ENCODE results near the gene CENPA.
"Not testable (repeated sequence)": the region's sequence is repeated elsewhere in the genome, so short reads cannot be mapped to it uniquely, and the experiment has no call there.

Gene CENPA

DNA sequence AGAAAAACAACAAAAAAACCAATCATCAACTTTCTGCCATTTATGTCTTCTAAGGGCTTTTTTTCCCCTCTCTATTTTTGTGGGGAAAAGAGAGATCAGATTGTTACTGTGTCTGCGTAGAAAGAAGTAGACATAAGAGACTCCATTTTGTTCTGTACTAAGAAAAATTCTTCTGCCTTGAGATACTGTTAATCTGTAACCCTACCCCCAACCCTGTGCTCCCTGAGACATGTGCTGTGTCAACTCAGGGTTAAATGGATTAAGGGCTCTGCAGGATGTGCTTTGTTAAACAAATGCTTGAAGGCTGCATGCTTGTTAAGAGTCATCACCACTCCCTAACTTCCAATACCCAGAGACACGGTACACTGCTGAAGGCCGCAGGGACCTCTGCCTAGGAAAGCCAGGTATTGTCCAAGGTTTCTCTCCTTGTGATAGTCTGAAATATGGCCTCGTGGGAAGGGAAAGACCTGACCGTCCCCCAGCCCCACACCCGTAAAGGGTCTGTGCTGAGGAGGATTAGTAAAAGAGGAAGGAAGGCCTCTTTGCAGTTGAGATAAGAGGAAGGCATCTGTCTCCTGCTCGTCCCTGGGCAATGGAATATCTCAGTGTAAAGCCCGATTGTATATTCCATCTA, 36.0 kb upstream of the CENPA start:
- H3K4me1 ChIP-seq (ENCODE audit: insufficient read depth, low read length) = peaks cover 24% of the 10 kb centered on the region
- peak overlapping the region; percentile 54; the same call in 1 of the 2 replicates for H3K4me3 ChIP-seq (ENCODE audit: low read length)
- not testable (repeated sequence) for H3K27ac ChIP-seq (ENCODE audit: low read length); H3K9me3 ChIP-seq (ENCODE audit: insufficient read depth, low read depth, low read length); H3K36me3 ChIP-seq (ENCODE audit: insufficient read depth, low read depth, low read length)
- peak overlapping the region; percentile 56; the same call in 1 of the 2 replicates for H3K9ac ChIP-seq (ENCODE audit: low read depth, low read length)
- peaks cover 33% of the 10 kb centered on the region; the same call in 1 of the 2 replicates for H3K27me3 ChIP-seq (ENCODE audit: insufficient read depth, low read length)

DNA sequence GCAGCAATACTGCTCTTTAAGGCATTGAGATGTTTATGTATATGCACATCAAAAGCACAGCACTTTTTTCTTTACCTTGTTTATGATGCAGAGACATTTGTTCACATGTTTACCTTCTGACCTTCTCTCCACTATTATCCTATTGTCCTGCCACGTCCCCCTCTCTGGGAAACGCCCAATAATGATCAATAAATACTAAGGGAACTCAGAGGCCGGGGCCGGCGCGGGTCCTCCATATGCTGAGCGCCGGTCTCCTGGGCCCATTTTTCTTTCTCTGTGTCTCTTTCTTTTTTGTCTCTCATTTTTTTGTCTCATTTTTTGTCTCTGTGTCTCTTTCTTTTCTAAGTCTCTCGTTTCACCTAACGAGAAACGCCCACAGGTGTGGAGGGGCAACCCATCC, 35.4 kb upstream of the CENPA start:
- H3K4me3 ChIP-seq (ENCODE audit: low read length) = peak overlapping the region; percentile 54; the same call in 1 of the 2 replicates
- H3K9me3 ChIP-seq (ENCODE audit: insufficient read depth, low read depth, low read length); H3K36me3 ChIP-seq (ENCODE audit: insufficient read depth, low read depth, low read length); H3K27ac ChIP-seq (ENCODE audit: low read length): not testable (repeated sequence)
- peaks cover 30% of the 10 kb centered on the region for H3K4me1 ChIP-seq (ENCODE audit: insufficient read depth, low read length)
- H3K27me3 ChIP-seq (ENCODE audit: insufficient read depth, low read length) = peaks cover 33% of the 10 kb centered on the region; the same call in 1 of the 2 replicates
- 0 out of 2 replicates have a peak overlapping the region, but pooled peaks have one; percentile 56 for H3K9ac ChIP-seq (ENCODE audit: low read depth, low read length)

DNA sequence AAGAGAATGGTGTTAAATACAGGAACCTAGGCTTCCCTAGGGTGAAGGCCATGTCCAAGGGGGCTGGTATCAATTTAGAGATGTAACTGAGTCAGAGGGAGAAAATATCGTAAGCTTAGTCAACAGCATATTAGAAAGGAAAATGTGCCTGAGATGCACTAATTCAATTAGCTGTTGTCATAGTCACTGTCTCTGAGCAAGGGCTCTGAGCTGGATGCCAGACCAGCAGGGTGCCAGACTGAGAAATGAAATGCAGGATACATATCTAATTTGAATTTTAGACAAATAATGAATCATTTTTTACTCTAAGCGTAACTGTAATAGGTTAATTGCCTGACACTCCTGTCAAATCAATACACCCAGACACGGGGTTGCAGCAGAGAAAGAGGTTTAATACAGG, 33.2 kb upstream of the CENPA start:
- Histone ChIP-seq H3K4me3 (ENCODE audit: low read length) (no peak overlapping the region), H3K27ac (ENCODE audit: low read length) (no peak overlapping the region), H3K4me1 (ENCODE audit: insufficient read depth, low read length) (peaks cover 37% of the 10 kb centered on the region), H3K27me3 (ENCODE audit: insufficient read depth, low read length) (peaks cover 33% of the 10 kb centered on the region; the same call in 1 of the 2 replicates), H3K9ac (ENCODE audit: low read depth, low read length) (no peak overlapping the region), H3K36me3 (ENCODE audit: insufficient read depth, low read depth, low read length) (no peaks in the 10 kb centered on the region), H3K9me3 (ENCODE audit: insufficient read depth, low read depth, low read length) (peaks cover 6% of the 10 kb centered on the region)

DNA sequence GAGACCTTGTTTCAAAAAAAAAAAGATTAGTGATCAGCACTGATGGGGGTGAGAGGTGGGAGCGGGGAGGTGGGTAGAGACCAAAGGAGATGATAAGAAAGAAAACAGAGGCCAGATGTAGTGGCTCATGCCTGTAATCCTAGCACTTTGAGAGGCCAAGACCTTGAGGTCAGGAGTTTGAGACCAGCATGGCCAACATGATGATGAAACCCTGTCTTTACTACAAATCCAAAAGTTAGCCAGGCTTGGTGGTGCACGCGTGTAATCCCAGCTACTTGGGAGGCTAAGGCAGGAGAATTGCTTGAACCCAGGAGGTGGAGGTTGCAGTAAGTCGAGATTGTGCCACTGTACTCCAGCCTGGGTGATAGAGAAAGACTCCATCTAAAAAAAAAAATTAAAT, 31.3 kb upstream of the CENPA start:
- Histone ChIP-seq H3K9ac (ENCODE audit: low read depth, low read length) (no peak overlapping the region), H3K27ac (ENCODE audit: low read length) (no peak overlapping the region), H3K4me1 (ENCODE audit: insufficient read depth, low read length) (peaks cover 38% of the 10 kb centered on the region), H3K27me3 (ENCODE audit: insufficient read depth, low read length) (peaks cover 23% of the 10 kb centered on the region; the same call in 1 of the 2 replicates), H3K36me3 (ENCODE audit: insufficient read depth, low read depth, low read length) (no peaks in the 10 kb centered on the region), H3K9me3 (ENCODE audit: insufficient read depth, low read depth, low read length) (peaks cover 6% of the 10 kb centered on the region), H3K4me3 (ENCODE audit: low read length) (no peak overlapping the region)

DNA sequence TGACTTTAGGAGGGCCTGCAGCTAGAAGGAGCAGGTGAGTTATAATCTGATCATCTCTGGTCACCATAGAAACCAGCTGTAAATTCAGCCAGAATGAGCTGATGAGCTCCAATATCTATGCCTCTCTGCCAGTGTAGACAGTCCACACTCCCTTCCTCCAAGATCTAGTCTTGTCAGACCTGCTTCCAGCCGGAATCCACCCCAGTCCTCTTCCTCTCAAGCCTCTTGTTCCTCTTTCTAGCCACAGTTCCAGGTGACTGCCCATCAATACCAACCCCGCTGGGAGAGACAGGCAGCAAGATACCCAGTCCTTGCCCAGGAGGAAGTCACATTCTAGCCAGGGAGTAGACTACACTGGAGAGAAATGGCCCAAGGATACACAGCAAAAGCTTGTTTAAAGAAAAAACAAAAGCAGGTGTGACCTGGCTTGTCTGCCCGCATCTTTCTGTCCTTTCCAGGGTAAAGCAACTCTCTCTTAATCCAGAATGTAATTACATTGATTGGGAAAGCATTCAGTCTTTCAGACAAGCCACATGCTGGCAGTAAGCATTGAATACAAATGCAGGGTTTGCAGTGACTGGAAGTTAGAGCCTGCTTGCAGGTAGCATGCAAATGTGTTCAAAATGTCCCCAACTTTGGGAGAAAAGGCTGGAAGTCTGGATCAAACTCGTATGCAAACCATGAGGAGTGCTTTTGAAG, 30.7 kb upstream of the CENPA start:
- Histone ChIP-seq H3K9ac (ENCODE audit: low read depth, low read length) (no peak overlapping the region), H3K4me3 (ENCODE audit: low read length) (no peak overlapping the region), H3K27me3 (ENCODE audit: insufficient read depth, low read length) (peaks cover 23% of the 10 kb centered on the region; the same call in 1 of the 2 replicates), H3K36me3 (ENCODE audit: insufficient read depth, low read depth, low read length) (no peaks in the 10 kb centered on the region), H3K9me3 (ENCODE audit: insufficient read depth, low read depth, low read length) (peaks cover 6% of the 10 kb centered on the region), H3K4me1 (ENCODE audit: insufficient read depth, low read length) (peaks cover 38% of the 10 kb centered on the region), H3K27ac (ENCODE audit: low read length) (no peak overlapping the region)

DNA sequence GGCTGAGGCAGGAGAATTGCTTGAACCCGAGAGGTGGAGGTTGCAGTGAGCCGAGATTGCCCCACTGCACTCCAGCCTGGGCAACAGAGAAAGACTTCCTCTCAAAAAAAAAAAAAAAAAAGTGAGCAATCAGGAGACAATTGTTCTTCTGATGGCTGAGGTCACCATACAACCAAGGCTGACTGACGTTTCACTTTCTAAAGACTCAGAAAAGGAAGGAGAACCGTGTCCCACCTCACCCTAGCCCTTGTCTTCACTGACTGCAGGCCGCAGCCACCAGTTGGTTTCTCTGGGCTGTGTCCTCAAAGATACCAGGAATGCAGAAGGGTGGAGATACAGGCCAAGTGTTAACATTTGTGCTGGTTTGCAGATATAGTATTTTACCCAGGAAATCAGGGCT, 29.5 kb upstream of the CENPA start:
- Histone ChIP-seq H3K27me3 (ENCODE audit: insufficient read depth, low read length) (peaks cover 16% of the 10 kb centered on the region; the same call in 1 of the 2 replicates), H3K9me3 (ENCODE audit: insufficient read depth, low read depth, low read length) (peaks cover 4% of the 10 kb centered on the region), H3K9ac (ENCODE audit: low read depth, low read length) (no peak overlapping the region), H3K4me3 (ENCODE audit: low read length) (no peak overlapping the region), H3K27ac (ENCODE audit: low read length) (no peak overlapping the region), H3K36me3 (ENCODE audit: insufficient read depth, low read depth, low read length) (no peaks in the 10 kb centered on the region), H3K4me1 (ENCODE audit: insufficient read depth, low read length) (peaks cover 30% of the 10 kb centered on the region)

DNA sequence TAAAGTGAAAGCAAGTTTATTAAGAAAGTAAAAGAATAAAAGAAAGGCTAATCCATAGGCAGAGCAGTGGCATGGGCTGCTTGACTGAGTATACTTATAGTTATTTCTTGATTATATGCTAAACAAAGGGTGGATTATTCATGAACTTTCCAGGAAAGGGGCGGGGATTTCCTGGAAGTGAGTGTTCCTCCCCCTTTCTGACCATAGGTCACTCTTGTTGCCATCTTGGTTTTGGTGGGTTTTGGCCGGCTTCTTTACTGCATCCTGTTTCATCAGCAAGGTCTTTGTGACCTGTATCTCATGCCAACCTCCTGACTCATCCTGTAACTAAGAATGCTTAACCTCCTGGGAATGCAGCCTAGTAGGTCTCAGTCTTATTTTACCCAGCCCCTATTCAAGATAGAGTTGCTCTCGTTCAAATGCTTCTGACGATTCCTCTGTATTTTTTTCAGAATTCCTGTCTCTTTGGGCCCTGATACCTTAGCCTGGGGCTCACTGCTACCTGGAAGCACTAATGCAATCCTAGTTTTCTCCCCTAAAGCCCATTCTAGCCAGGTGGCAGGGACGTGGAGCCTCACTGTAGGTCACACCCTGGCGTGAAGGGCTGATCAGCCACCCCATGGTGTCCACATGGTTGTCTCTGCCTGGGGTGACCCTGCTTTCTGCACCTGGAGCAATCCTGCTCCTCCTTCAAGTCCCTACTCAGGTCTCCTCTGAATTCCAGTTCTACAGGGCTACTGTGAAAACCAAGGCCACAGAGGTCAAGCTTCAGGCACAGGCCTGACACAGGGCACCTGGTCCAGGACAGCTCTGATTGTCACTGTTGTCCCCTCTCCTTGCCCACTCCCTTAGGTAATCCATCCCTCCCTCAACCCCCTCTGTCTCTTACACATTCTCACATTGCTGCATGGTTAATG, 27.7 kb upstream of the CENPA start:
- H3K27me3 ChIP-seq (ENCODE audit: insufficient read depth, low read length) = peaks cover 6% of the 10 kb centered on the region; the same call in 1 of the 2 replicates
- H3K4me3 ChIP-seq (ENCODE audit: low read length) = no peak overlapping the region
- H3K4me1 ChIP-seq (ENCODE audit: insufficient read depth, low read length) = peaks cover 20% of the 10 kb centered on the region
- peak overlapping the region; percentile 31; the same call in 1 of the 2 replicates for H3K9ac ChIP-seq (ENCODE audit: low read depth, low read length)
- H3K27ac ChIP-seq (ENCODE audit: low read length) = no peak overlapping the region
- no peaks in the 10 kb centered on the region for H3K9me3 ChIP-seq (ENCODE audit: insufficient read depth, low read depth, low read length)
- no peaks in the 10 kb centered on the region for H3K36me3 ChIP-seq (ENCODE audit: insufficient read depth, low read depth, low read length)

DNA sequence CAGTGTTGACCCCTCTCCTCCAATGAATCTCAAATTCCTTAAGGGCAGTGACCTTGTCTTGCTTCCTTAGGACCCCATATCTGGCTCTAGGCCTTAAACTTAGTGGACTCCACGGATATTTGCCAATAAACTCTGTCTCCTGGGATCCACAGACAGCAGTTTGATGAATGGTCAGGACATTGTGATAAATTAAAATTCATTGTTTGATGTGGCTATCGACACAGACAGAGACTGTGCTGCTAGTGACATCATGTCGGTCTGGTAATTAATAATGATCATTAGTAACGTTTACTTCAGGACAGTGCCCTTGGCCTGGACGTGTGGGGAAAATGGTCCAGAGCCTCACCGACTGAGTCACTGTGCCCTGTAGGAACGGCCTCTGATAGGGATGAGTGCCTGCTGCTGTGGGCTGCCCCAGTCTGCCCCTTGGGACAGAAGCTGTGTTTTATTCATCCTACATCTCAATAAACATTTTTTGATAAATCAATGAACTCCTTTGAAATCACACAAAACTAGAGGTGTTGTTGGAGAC, 27.0 kb upstream of the CENPA start:
- Histone ChIP-seq H3K27me3 (ENCODE audit: insufficient read depth, low read length) (peaks cover 2% of the 10 kb centered on the region; the same call in 1 of the 2 replicates), H3K36me3 (ENCODE audit: insufficient read depth, low read depth, low read length) (no peaks in the 10 kb centered on the region), H3K4me3 (ENCODE audit: low read length) (no peak overlapping the region), H3K4me1 (ENCODE audit: insufficient read depth, low read length) (peaks cover 20% of the 10 kb centered on the region), H3K9me3 (ENCODE audit: insufficient read depth, low read depth, low read length) (no peaks in the 10 kb centered on the region), H3K27ac (ENCODE audit: low read length) (no peak overlapping the region), H3K9ac (ENCODE audit: low read depth, low read length) (no peak overlapping the region)

DNA sequence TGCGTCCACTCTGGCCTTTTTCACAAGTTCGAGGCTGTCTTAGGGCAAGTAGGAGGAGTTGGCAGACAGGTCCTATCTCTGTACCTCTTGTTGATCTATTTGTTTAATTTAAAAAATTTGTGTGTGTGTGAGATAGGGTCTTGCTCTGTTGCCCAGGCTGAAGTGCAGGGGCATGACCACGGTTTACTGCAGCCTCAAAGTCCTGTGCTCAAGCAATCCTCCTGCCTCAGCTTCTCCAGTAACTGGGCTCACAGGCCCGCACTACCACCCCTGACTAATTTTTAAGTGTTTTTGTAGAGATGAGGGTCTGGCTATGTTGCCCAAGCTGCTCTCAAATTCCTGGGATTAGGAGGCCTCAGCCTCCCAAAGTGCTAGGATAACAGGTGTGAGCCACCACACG, 26.0 kb upstream of the CENPA start:
- Histone ChIP-seq H3K4me1 (ENCODE audit: insufficient read depth, low read length) (peaks cover 19% of the 10 kb centered on the region), H3K4me3 (ENCODE audit: low read length) (no peak overlapping the region), H3K27me3 (ENCODE audit: insufficient read depth, low read length) (peaks cover 6% of the 10 kb centered on the region; the same call in 1 of the 2 replicates), H3K9me3 (ENCODE audit: insufficient read depth, low read depth, low read length) (no peaks in the 10 kb centered on the region), H3K9ac (ENCODE audit: low read depth, low read length) (no peak overlapping the region), H3K27ac (ENCODE audit: low read length) (no peak overlapping the region), H3K36me3 (ENCODE audit: insufficient read depth, low read depth, low read length) (no peaks in the 10 kb centered on the region)

DNA sequence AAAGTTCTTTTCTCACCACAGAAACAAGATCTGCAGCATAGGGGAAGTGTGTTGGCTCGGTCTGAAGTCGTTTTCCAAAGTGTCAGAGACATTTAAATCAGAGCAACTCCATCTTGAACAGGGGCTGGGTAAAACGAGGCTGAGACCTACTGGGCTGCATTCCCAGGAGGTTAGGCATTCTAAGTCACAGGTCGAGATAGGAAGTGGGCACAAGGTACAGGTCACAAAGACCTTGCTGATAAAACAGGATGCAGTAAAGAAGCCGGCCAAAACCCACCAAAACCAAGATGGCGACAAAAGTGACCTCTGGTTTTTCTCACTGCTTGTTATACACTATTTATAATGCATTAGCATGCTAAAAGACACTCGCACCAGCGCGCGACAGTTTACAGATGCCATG, 24.9 kb upstream of the CENPA start:
- not testable (repeated sequence) for H3K9me3 ChIP-seq (ENCODE audit: insufficient read depth, low read depth, low read length); H3K4me3 ChIP-seq (ENCODE audit: low read length); H3K27ac ChIP-seq (ENCODE audit: low read length); H3K9ac ChIP-seq (ENCODE audit: low read depth, low read length); H3K4me1 ChIP-seq (ENCODE audit: insufficient read depth, low read length); H3K36me3 ChIP-seq (ENCODE audit: insufficient read depth, low read depth, low read length)
- H3K27me3 ChIP-seq (ENCODE audit: insufficient read depth, low read length) = peaks cover 10% of the 10 kb centered on the region; the same call in 1 of the 2 replicates

DNA sequence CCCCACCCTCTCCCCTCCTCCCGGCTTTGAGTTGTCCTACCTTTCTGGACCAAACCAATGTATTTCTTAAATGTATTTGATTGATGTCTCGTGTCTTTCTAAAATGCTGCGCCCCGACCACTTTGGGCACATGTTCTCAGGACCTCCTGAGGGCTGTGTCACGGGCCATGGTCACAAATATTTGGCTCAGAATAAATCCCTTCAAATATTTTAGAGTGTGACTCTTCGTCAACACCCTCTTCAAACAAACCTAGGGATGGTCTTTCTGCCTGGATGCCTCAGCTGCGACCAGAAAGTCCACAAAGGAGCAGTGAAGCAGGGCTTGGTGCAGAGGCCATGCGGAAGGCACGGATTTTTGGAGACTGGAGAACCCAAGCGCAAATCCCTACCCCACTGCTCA, 22.8 kb upstream of the CENPA start:
- Histone ChIP-seq H3K27ac (ENCODE audit: low read length) (no peak overlapping the region), H3K9me3 (ENCODE audit: insufficient read depth, low read depth, low read length) (no peaks in the 10 kb centered on the region), H3K27me3 (ENCODE audit: insufficient read depth, low read length) (peaks cover 10% of the 10 kb centered on the region; the same call in 1 of the 2 replicates), H3K36me3 (ENCODE audit: insufficient read depth, low read depth, low read length) (no peaks in the 10 kb centered on the region), H3K4me1 (ENCODE audit: insufficient read depth, low read length) (peaks cover 5% of the 10 kb centered on the region), H3K9ac (ENCODE audit: low read depth, low read length) (no peak overlapping the region), H3K4me3 (ENCODE audit: low read length) (no peak overlapping the region)

Data from iPS-20b (cell line).